Stimulated activated CD4-positive, alpha-beta T cell treated with anti-CD3 and anti-CD28 coated beads, Interleukin-15, amount 100 ng/mL, for 24 hours (primary cell): ENCODE measurements around the gene PHF3.
"Not testable (repeated sequence)": the region's sequence is repeated elsewhere in the genome, so short reads cannot be mapped to it uniquely, and the experiment has no call there.

ENCODE experiments used
- DNase-seq: peaks from one replicate; pipeline ENCODE4 v3.0.0-alpha.2; 2020

The PHF3 gene

DNA sequence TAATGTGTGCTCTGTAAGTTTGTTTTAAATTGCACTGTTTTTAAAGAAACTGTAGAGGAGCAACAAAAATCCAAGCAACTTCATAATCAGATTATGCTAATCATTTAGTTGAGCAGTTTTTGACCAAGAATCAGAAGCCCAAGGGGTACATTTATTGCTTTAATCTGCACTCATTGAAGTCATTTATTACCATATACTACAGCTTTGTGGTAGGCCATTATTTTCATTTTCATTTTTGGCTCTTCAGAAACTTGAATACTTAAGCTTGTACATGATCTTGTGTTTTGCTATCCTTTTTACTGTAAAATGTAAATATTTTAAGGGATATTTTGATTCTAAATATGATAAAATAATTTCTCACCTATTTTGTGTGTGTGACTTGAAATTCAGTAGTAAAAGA, 78.5 kb downstream of the PHF3 start:
- DNase-seq: no peak

GRCh38 chr6:63716169-63716568, 80.6 kb downstream of the PHF3 start:
- DNase-seq: no peak

GRCh38 chr6:63721181-63721580, 85.6 kb downstream of the PHF3 start:
- DNase-seq: no peak

- DNase-seq: no peak
Measured at GRCh38 chr6:63724721-63725120, 89.1 kb downstream of the PHF3 start.

- no peak for DNase-seq
Measured at GRCh38 chr6:63730311-63730710, 94.7 kb downstream of the PHF3 start.

GRCh38 chr6:63731930-63732329, 96.3 kb downstream of the PHF3 start:
- no peak for DNase-seq

GRCh38 chr6:63732336-63732735, 96.7 kb downstream of the PHF3 start:
- no peak for DNase-seq

GRCh38 chr6:63734923-63735322, 99.3 kb downstream of the PHF3 start:
- DNase-seq: no peak

GRCh38 chr6:63738190-63738589, 102.6 kb downstream of the PHF3 start:
- not testable (repeated sequence) for DNase-seq

- no peak for DNase-seq
Measured at GRCh38 chr6:63739094-63739687, 103.6 kb downstream of the PHF3 start.

- no peak for DNase-seq
Measured at GRCh38 chr6:63740709-63741108, 105.1 kb downstream of the PHF3 start.

GRCh38 chr6:63742060-63742459, 106.5 kb downstream of the PHF3 start:
- DNase-seq: no peak

DNA sequence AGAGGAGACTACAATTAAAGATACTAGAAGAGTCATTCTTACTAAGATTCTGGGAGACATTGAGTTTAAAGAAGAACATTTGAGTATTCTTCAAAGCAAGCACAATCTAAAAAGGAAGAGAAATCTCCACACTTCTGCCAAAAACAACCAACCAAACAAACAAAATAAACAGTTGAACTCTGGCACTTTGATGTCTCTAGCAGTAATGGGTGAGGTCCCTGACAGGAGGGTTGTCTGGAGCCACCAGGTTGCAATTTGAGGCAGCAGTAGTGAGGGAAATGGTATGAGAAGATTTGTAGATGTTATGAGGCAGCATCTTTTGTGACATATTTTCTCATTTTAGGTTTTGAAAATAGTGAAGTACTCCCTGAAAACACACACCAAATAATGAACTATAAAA, 108.1 kb downstream of the PHF3 start:
- no peak for DNase-seq

- DNase-seq: no peak
Measured at GRCh38 chr6:63744810-63745209, 109.2 kb downstream of the PHF3 start.

DNA sequence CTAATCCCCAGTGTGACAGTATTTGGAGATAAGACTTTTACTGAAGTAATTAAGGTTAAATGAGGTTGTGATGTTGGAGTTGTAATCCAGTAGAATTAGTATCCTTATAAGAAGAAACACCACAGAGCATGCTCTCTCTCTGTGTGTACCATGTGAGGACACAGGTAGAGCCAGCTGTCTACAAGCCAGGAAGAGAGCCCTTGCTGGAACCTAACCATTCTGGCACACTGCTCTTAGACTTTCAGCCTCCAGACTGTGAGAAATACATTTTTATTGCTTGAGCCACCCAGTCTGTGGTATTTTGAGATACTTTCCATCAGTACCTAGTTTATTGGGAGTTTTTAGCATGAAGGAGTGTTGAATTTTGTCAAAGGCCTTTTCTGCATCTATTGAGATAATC, 110.2 kb downstream of the PHF3 start:
- no peak for DNase-seq

DNA sequence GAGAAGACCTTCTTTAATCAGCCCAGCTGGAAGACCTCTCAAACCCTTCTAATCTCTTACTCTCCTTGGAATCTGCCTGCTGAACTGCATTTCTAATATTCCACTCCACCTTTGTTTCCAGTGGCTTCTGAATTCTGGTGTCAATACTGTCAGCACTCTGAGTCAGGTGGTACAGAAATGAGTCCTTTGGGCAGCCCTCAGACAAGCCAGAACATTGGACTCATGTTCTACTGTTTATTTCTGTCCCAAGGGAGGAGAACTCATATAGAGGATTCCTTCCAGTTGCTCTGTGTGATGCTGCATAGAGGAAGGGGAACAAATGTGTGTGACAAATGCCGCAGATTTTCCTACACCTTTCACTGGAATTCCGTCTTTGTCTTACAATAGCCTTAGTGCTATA, 114.8 kb downstream of the PHF3 start:
- no peak for DNase-seq

GRCh38 chr6:63757275-63757674, 121.7 kb downstream of the PHF3 start:
- not testable (repeated sequence) for DNase-seq

- DNase-seq: no peak
Measured at GRCh38 chr6:63757826-63758225, 122.2 kb downstream of the PHF3 start.

DNA sequence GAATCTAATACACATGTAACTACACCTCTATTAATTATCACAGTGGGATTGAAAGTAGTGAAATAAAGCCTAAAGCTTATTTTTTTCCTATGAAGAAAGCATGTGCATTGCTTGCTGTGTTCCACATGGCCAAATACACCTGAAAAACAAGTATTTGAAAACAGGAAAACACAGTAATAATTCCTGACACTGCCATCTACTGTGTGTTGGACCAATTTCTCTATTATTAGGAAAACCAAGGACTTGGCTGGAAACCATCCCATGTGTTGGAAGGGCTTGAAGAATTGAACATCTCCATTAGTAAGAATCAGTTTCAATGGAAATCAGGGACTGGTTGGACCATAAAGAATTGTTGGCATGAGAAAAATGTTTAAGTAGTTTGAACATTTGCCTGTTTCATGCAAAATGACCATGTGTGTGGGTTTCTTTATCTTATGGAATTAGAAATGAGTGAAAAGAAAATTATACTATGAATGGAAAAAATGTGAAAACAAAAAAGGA, 124.1 kb downstream of the PHF3 start:
- DNase-seq: no peak

DNA sequence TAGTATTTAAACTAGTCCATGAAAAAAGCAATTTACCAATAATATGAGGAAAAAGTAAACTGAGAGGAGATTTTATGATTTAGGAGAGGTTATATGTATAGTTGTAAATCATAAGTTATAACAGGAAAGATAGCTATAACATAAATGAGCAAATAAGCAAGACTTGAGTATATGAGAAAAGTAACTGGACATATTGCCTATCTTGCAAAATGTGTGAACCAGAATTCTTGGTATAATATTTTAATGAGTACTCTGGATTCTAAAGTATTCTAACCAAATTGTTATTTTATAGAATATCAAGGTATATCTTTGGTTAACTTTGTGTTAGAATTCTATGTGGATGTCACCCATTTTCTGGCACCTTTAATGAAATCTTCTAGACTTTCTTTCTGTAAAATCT, 124.6 kb downstream of the PHF3 start:
- no peak for DNase-seq

GRCh38 chr6:63764318-63764916, 128.8 kb downstream of the PHF3 start:
- no peak for DNase-seq
